NB4 (cell line): Measurements from ENCODE around the gene PRDM13.
"Not testable (repeated sequence)": the region's sequence is repeated elsewhere in the genome, so short reads cannot be mapped to it uniquely, and the experiment has no call there.

Experiments used
- DNase-seq: peaks from one replicate; pipeline ENCODE4 v3.0.0; 2010; ENCODE audit warnings: low read depth
- H3K4me3 ChIP-seq: one replicate; pipeline ENCODE4 v1.5.1; 2011; ENCODE audit warnings: mild to moderate bottlenecking, low read depth, low read length, moderate library complexity
- CTCF ChIP-seq: IDR thresholded peaks from one replicate; pipeline ENCODE4 v1.5.1; 2012; ENCODE audit warnings: low read depth, low read length
- MAX ChIP-seq: IDR thresholded peaks from 2 replicates; pipeline ENCODE4 v1.6.1; 2011; ENCODE audit warnings: low read depth, low read length
- MYC ChIP-seq: IDR thresholded peaks from 2 replicates; pipeline ENCODE4 v1.6.1; 2011; ENCODE audit warnings: low read depth, low read length
- POLR2A ChIP-seq: IDR thresholded peaks from 2 replicates; pipeline ENCODE4 v1.6.1; 2011; ENCODE audit warnings: mild to moderate bottlenecking; ENCODE audit not compliant: insufficient read length; ENCODE audit errors: extremely low read depth

The PRDM13 gene

GRCh38 chr6:99618649-99619408, 12.2 kb downstream of the PRDM13 start:
- TF ChIP-seq MAX (no peak), POLR2A (no peak), CTCF (no peak), MYC (no peak)
- DNase-seq, result no peak
- no peak overlapping the region for H3K4me3 ChIP-seq

- H3K4me3 ChIP-seq, result no peak overlapping the region
- DNase-seq, result no peak
- TF ChIP-seq CTCF (no peak), MYC (no peak), MAX (no peak), POLR2A (no peak)
Measured at GRCh38 chr6:99619409-99619762, 12.8 kb downstream of the PRDM13 start.

- DNase-seq, H3K4me3 ChIP-seq: not testable (repeated sequence)
Measured at GRCh38 chr6:99622044-99622443, 15.4 kb downstream of the PRDM13 start.

- TF ChIP-seq MYC (no peak), CTCF (no peak), MAX (no peak), POLR2A (no peak)
Measured at GRCh38 chr6:99629293-99629692, 22.7 kb downstream of the PRDM13 start.

GRCh38 chr6:99637629-99638028, 31.0 kb downstream of the PRDM13 start:
- H3K4me3 ChIP-seq, result no peak overlapping the region
- TF ChIP-seq MAX (no peak), MYC (no peak), POLR2A (no peak), CTCF (no peak)
- DNase-seq, result no peak

More at GRCh38 chr6:99629293-99629692, 22.7 kb downstream of the PRDM13 start:
- H3K4me3 ChIP-seq, result no peak overlapping the region
- no peak for DNase-seq

- DNase-seq, H3K4me3 ChIP-seq: not testable (repeated sequence)
Measured at GRCh38 chr6:99638358-99638757, 31.7 kb downstream of the PRDM13 start.

GRCh38 chr6:99641270-99641669, 34.6 kb downstream of the PRDM13 start:
- TF ChIP-seq MYC (no peak), POLR2A (no peak)
- no peak for DNase-seq
- H3K4me3 ChIP-seq, result no peak overlapping the region
